ENCODE data around the gene RPL12. TPM values are rescaled to one million over a fixed set of nuclear protein-coding genes. Genes with fewer than 3 reads are reported as not detected.

The RPL12 gene
- total and polyA plus RNA-seq, 2 donors (not counting 1 experiment from before 2014, with no cell fraction given): 1,334 to 3,459 TPM

DNA sequence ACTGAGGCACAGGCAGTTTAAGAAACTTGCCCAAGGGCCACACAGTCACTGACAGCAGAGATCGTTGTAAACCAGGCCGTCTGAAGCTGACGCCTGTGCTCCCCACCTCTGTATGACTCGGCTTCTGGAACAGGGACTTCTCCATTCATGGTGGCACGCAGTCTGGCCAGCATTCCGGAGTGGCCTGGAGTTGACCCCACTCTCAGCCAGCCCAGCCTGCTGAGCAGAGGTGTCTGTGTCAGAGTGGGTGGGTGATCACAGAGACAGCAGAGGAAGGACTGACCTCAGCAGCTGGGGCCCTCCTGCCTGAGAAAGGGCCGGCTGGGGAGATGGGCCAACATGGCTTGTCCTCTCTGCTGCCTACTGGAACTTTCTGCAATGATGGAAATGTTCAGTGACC is 12.7 kb upstream of the RPL12 start:
- no peak for DNase-seq
- H3K4me3 ChIP-seq (ENCODE audit: control extremely low read depth in 1 of 5, extremely low read depth in 1 of 5, insufficient read depth in 1 of 5, low read depth in 2 of 5, low read length in 4 of 5): no peak overlapping the region
- H2AFZ ChIP-seq (ENCODE audit: insufficient read depth, low read depth, low read length, poor library complexity, severe bottlenecking): no peak overlapping the region
- Mint-ChIP-seq H3K27me3 (no peaks in the 10 kb centered on the region), H3K9me3 (ENCODE audit: insufficient read depth) (no peaks in the 10 kb centered on the region), H3K4me1 (no peaks in the 10 kb centered on the region), H3K27ac (no peak overlapping the region), H3K4me3 (no peak overlapping the region)
- H3K9me3 ChIP-seq (ENCODE audit: control extremely low read depth in 1 of 3, control insufficient read depth in 2 of 3, insufficient read depth in 1 of 3, low read length in 2 of 3): no peaks in the 10 kb centered on the region
- WGBS (ENCODE audit: insufficient coverage): 95% methylated on average over 6 of the region's 7 CpGs
- POLR2A ChIA-PET: no interaction called here
- intact Hi-C loops (cut with micrococcal nuclease): no loop called here
- ATAC-seq (ENCODE audit: low read depth): no peak
- no peak overlapping the region for H3K4me2 ChIP-seq (replicated peaks; ENCODE audit: low read depth, low read length, poor library complexity, severe bottlenecking)
- no peaks in the 10 kb centered on the region for H4K20me1 ChIP-seq (ENCODE audit: control insufficient read depth, insufficient read depth, low read length, poor library complexity, severe bottlenecking)
- CTCF ChIA-PET: no interaction called here
- no peaks in the 10 kb centered on the region for H3K4me1 ChIP-seq (ENCODE audit: control insufficient read depth in 2 of 2, insufficient read depth in 2 of 2, low read length in 2 of 2)
- H3K27me3 ChIP-seq (replicated peaks in 1 of 4; ENCODE audit: control extremely low read depth in 1 of 4, control insufficient read depth in 3 of 4, insufficient read depth in 4 of 4, low read length in 3 of 4): no peaks in the 10 kb centered on the region
- H3K79me2 ChIP-seq (ENCODE audit: control insufficient read depth, insufficient read depth, low read length): no peaks in the 10 kb centered on the region
- peaks cover 0 to 71% of the 10 kb centered on the region in 2 experiments for H3K36me3 ChIP-seq (replicated peaks in 1 of 2; ENCODE audit: control extremely low read depth in 1 of 2, control insufficient read depth in 1 of 2, extremely low read depth in 1 of 2, insufficient read depth in 2 of 2, low read length in 1 of 2)
- TF ChIP-seq, protein P1, sequence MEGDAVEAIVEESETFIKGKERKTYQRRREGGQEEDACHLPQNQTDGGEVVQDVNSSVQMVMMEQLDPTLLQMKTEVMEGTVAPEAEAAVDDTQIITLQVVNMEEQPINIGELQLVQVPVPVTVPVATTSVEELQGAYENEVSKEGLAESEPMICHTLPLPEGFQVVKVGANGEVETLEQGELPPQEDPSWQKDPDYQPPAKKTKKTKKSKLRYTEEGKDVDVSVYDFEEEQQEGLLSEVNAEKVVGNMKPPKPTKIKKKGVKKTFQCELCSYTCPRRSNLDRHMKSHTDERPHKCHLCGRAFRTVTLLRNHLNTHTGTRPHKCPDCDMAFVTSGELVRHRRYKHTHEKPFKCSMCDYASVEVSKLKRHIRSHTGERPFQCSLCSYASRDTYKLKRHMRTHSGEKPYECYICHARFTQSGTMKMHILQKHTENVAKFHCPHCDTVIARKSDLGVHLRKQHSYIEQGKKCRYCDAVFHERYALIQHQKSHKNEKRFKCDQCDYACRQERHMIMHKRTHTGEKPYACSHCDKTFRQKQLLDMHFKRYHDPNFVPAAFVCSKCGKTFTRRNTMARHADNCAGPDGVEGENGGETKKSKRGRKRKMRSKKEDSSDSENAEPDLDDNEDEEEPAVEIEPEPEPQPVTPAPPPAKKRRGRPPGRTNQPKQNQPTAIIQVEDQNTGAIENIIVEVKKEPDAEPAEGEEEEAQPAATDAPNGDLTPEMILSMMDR (IDR thresholded peaks at IDR 0.05): no peak
- no peak for TF ChIP-seq EZH2 (IDR thresholded peaks at IDR 0.05; ENCODE audit: borderline replicate concordance, insufficient read depth, low read depth, low read length, poor library complexity, severe bottlenecking)
- H3K9ac ChIP-seq (ENCODE audit: low read length): no peak overlapping the region
- H3K27ac ChIP-seq (ENCODE audit: low read length in 2 of 2): no peak overlapping the region

DNA sequence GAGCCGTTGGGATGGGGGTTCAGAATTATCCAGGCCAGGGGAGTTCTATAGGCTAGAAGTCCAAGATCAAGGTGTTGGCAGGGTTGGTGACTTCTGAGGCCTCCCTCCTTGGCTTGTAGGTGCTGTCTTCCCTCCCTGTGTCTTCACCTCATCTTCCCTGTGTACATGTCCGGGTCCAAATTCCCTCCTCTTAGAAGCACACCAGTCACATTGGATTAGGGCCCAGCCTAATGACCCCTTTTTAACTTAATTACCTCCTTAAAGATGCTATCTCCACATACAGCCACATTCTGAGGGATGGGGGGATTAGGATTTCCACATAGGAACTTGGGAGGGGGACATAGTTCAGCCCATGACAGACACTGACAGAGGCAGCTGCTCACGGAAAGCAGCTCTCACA is 12.2 kb upstream of the RPL12 start:
- no peaks in the 10 kb centered on the region for H3K9me3 ChIP-seq (ENCODE audit: control extremely low read depth in 1 of 3, control insufficient read depth in 2 of 3, insufficient read depth in 1 of 3, low read length in 2 of 3)
- H3K4me3 Mint-ChIP-seq: no peak overlapping the region
- no peak overlapping the region for H3K27ac Mint-ChIP-seq
- H3K79me2 ChIP-seq (ENCODE audit: control insufficient read depth, insufficient read depth, low read length): no peaks in the 10 kb centered on the region
- H3K27me3 Mint-ChIP-seq: no peaks in the 10 kb centered on the region
- intact Hi-C loops (cut with micrococcal nuclease): no loop called here
- H3K9ac ChIP-seq (ENCODE audit: low read length): no peak overlapping the region
- CTCF ChIA-PET: interaction anchor here (0.7 kb wide), 1 partner anchor 61 kb away, joined by 3 read pairs; no protein-coding TSS in a partner anchor
- H3K36me3 ChIP-seq (replicated peaks in 1 of 2; ENCODE audit: control extremely low read depth in 1 of 2, control insufficient read depth in 1 of 2, extremely low read depth in 1 of 2, insufficient read depth in 2 of 2, low read length in 1 of 2): peaks cover 0 to 70% of the 10 kb centered on the region in 2 experiments
- 92% methylated on average over 2 of the region's 3 CpGs for WGBS (ENCODE audit: insufficient coverage)
- H3K27ac ChIP-seq (ENCODE audit: low read length in 2 of 2): no peak overlapping the region
- ATAC-seq (ENCODE audit: low read depth) (no peak), DNase-seq (no peak)
- no peak for TF ChIP-seq EZH2 (IDR thresholded peaks at IDR 0.05; ENCODE audit: borderline replicate concordance, insufficient read depth, low read depth, low read length, poor library complexity, severe bottlenecking)
- TF ChIP-seq, protein P1 (IDR thresholded peaks at IDR 0.05): no peak
- POLR2A ChIA-PET: interaction anchor here (0.6 kb wide), 1 partner anchor 451 kb away, joined by 3 read pairs; no protein-coding TSS in a partner anchor
- H3K4me3 ChIP-seq (ENCODE audit: control extremely low read depth in 1 of 5, extremely low read depth in 1 of 5, insufficient read depth in 1 of 5, low read depth in 2 of 5, low read length in 4 of 5): no peak overlapping the region
- no peaks in the 10 kb centered on the region for H3K4me1 Mint-ChIP-seq
- H4K20me1 ChIP-seq (ENCODE audit: control insufficient read depth, insufficient read depth, low read length, poor library complexity, severe bottlenecking): no peaks in the 10 kb centered on the region
- no peak overlapping the region for H3K4me2 ChIP-seq (replicated peaks; ENCODE audit: low read depth, low read length, poor library complexity, severe bottlenecking)
- H3K9me3 Mint-ChIP-seq (ENCODE audit: insufficient read depth): no peaks in the 10 kb centered on the region
- H3K4me1 ChIP-seq (ENCODE audit: control insufficient read depth in 2 of 2, insufficient read depth in 2 of 2, low read length in 2 of 2): no peaks in the 10 kb centered on the region
- no peak overlapping the region for H2AFZ ChIP-seq (ENCODE audit: insufficient read depth, low read depth, low read length, poor library complexity, severe bottlenecking)
- H3K27me3 ChIP-seq (replicated peaks in 1 of 4; ENCODE audit: control extremely low read depth in 1 of 4, control insufficient read depth in 3 of 4, insufficient read depth in 4 of 4, low read length in 3 of 4): no peaks in the 10 kb centered on the region
